Measurements from ENCODE around the gene LMCD1. TPM values are rescaled to one million over a fixed set of nuclear protein-coding genes. Genes with fewer than 3 reads are reported as not detected.

The LMCD1 gene
- total and polyA plus RNA-seq, 2 donors, result 7.8 to 34.7 TPM

DNA sequence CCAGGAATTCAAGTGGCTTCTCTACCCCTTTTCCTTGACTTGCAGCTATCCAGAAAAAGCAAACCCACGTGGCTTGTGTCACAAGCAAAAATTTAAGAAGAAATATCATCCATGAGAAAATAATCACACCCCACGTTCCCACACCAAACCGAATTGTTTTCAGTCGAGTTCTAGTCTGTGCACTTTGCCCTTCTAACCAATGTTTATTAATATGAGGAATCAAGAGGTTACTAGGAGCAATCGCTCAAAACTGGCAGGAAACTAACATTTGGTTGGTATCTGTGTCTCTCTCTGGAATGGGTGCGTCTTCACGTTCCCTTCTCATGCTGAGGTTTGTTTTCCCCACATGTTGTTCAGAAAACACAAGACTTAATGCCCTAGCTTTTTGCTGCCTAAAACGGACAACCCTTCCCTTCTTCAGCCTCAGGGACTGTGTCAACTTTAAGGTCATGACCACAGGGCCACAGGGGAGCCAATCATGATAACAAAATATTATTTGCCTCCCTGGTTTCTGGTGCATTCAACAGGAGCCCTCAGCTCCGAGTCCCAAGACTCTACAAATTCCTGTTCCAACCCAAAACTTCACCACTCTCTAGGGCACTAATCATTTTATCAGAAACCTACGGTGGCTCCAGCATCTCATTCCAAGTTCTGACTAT lies 41.4 kb upstream of the LMCD1 start:
- WGBS, result 90% methylated on average over 10 of the region's 10 CpGs
- H3K36me3 ChIP-seq (ENCODE audit: control insufficient read depth in 2 of 2, insufficient read depth in 2 of 2, low read length in 1 of 2), result no peaks in the 10 kb centered on the region
- H3K9me3 ChIP-seq (ENCODE audit: control insufficient read depth in 2 of 2, insufficient read depth in 1 of 2, low read length in 1 of 2), result no peaks in the 10 kb centered on the region
- no peaks in the 10 kb centered on the region for H3K4me1 ChIP-seq (ENCODE audit: control insufficient read depth in 2 of 2, insufficient read depth in 2 of 2, low read length in 2 of 2)
- no peak overlapping the region for H3K4me3 ChIP-seq (ENCODE audit: low read length in 2 of 2)
- H3K27me3 ChIP-seq (ENCODE audit: control insufficient read depth in 2 of 2, insufficient read depth in 1 of 2, low read length in 1 of 2), result no peaks in the 10 kb centered on the region
- H3K27ac ChIP-seq (ENCODE audit: low read depth in 1 of 2, low read length in 1 of 2), result no peak overlapping the region
- DNase-seq (ENCODE audit: low read depth in 6 of 9, low spot score in 9 of 9), result no peak

DNA sequence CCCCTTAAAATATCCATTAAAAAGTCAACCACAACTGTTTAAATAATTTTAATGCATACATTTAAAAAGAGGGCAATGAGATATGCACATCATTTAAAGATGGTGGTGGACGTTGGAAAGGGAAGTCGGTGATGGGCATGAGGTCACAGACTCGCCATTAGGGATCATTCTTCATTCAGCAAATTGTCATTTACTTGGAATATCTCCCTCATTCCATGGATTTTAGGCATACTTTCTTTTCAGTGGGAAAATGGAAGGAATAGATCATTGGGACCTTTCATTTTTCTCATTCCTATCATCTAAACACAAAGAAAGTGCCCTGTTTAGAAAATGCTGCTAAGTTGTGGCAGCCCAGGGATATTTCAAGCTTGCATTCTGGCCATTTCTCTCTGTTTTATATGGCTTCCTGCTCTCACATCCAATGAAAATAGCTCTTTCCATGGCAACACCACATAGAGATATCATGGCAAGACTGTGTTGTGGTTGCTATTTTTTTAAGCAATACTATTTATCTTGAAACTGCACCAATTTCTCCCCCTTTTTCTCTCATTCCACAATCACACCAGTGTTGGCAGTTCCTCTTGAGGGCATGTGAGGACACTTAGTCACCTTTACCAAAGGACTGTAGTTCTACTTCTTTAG lies 40.7 kb upstream of the LMCD1 start:
- H3K4me1 ChIP-seq (ENCODE audit: control insufficient read depth in 2 of 2, insufficient read depth in 2 of 2, low read length in 2 of 2), result no peaks in the 10 kb centered on the region
- no peak overlapping the region for H3K27ac ChIP-seq (ENCODE audit: low read depth in 1 of 2, low read length in 1 of 2)
- no peaks in the 10 kb centered on the region for H3K27me3 ChIP-seq (ENCODE audit: control insufficient read depth in 2 of 2, insufficient read depth in 1 of 2, low read length in 1 of 2)
- no peaks in the 10 kb centered on the region for H3K9me3 ChIP-seq (ENCODE audit: control insufficient read depth in 2 of 2, insufficient read depth in 1 of 2, low read length in 1 of 2)
- no peaks in the 10 kb centered on the region for H3K36me3 ChIP-seq (ENCODE audit: control insufficient read depth in 2 of 2, insufficient read depth in 2 of 2, low read length in 1 of 2)
- DNase-seq (ENCODE audit: low read depth in 6 of 9, low spot score in 9 of 9), result no peak
- no peak overlapping the region for H3K4me3 ChIP-seq (ENCODE audit: low read length in 2 of 2)
- 94% methylated on average over 3 of the region's 3 CpGs for WGBS

DNA sequence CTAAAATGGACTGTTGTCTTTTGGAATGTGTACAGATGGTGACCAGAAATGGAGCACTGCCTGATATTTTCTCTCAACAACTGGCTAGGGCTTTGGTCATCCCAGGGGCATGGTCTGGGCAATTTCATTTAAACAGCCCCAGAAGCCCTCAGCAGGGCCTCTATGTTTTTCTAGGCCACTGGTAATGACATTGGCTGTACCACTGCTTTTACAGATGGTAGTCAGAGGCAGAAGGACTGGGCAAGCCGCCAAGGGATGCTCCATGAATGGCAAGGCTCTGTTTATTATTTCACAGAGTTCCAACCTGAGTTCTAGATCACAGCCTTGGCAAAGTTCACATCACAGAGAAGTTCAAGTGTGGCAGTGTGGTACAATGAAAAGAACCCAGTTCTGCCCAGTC lies 37.0 kb upstream of the LMCD1 start:
- H3K4me3 ChIP-seq (ENCODE audit: low read length in 2 of 2), result no peak overlapping the region
- WGBS, result 88% methylated on average over 1 of the region's 1 CpG

DNA sequence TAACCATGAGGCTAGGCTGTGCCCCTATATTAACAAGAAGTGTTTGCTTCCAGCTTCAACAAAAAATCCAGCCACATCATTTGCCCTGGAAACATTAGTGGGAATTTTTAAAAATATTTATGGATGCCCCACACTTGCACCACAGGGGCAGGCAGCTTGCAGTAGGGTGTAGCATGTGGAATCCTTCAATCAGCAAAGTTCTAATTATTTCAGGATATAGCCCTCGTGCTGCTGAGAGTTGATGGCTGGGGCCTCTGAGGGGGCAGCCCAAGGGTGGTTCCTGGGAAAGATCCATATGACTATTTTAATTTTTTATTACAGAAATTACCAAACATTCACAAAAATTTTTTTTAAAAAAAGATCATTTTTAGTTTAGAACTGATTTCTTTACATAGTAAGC lies 35.1 kb upstream of the LMCD1 start:
- DNase-seq (ENCODE audit: low read depth in 6 of 9, low spot score in 9 of 9), result no peak

More for the DNA sequence above, 37.0 kb upstream of the LMCD1 start:
- Histone ChIP-seq H3K27ac (ENCODE audit: low read depth in 1 of 2, low read length in 1 of 2) (no peak overlapping the region), H3K9me3 (ENCODE audit: control insufficient read depth in 2 of 2, insufficient read depth in 1 of 2, low read length in 1 of 2) (no peaks in the 10 kb centered on the region), H3K27me3 (ENCODE audit: control insufficient read depth in 2 of 2, insufficient read depth in 1 of 2, low read length in 1 of 2) (no peaks in the 10 kb centered on the region), H3K36me3 (ENCODE audit: control insufficient read depth in 2 of 2, insufficient read depth in 2 of 2, low read length in 1 of 2) (no peaks in the 10 kb centered on the region), H3K4me1 (ENCODE audit: control insufficient read depth in 2 of 2, insufficient read depth in 2 of 2, low read length in 2 of 2) (no peaks in the 10 kb centered on the region)
- no peak for DNase-seq (ENCODE audit: low read depth in 6 of 9, low spot score in 9 of 9)

DNA sequence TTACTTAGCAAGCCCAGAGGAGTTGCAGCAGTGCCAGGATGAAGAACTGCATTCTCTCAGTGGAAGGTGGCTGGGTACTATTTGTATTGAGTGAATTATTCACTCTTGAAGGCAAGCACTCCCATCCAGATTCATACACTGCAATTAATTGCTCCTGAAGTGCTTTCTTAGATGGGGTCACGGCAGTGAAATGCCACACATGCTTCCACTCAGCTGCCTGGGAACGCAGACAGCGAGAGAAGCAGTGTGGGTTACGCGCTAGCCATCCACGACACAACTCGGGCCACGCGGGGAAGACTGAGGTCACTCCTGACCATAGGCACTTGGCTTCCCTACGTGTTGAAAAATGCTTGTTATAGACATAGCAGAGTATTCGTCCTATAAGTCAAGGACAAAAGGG lies 30.8 kb upstream of the LMCD1 start:
- no peaks in the 10 kb centered on the region for H3K36me3 ChIP-seq (ENCODE audit: control insufficient read depth in 2 of 2, insufficient read depth in 2 of 2, low read length in 1 of 2)
- no peak overlapping the region for H3K27ac ChIP-seq (ENCODE audit: low read depth in 1 of 2, low read length in 1 of 2)
- H3K4me1 ChIP-seq (ENCODE audit: control insufficient read depth in 2 of 2, insufficient read depth in 2 of 2, low read length in 2 of 2), result no peaks in the 10 kb centered on the region
- DNase-seq (ENCODE audit: low read depth in 6 of 9, low spot score in 9 of 9), result no peak
- WGBS, result 92% methylated on average over 11 of the region's 11 CpGs
- H3K9me3 ChIP-seq (ENCODE audit: control insufficient read depth in 2 of 2, insufficient read depth in 1 of 2, low read length in 1 of 2), result no peaks in the 10 kb centered on the region
- no peaks in the 10 kb centered on the region for H3K27me3 ChIP-seq (ENCODE audit: control insufficient read depth in 2 of 2, insufficient read depth in 1 of 2, low read length in 1 of 2)
- H3K4me3 ChIP-seq (ENCODE audit: low read length in 2 of 2), result no peak overlapping the region

More for the DNA sequence above, 35.1 kb upstream of the LMCD1 start:
- Histone ChIP-seq H3K27ac (ENCODE audit: low read depth in 1 of 2, low read length in 1 of 2) (no peak overlapping the region), H3K4me1 (ENCODE audit: control insufficient read depth in 2 of 2, insufficient read depth in 2 of 2, low read length in 2 of 2) (no peaks in the 10 kb centered on the region), H3K4me3 (ENCODE audit: low read length in 2 of 2) (no peak overlapping the region), H3K36me3 (ENCODE audit: control insufficient read depth in 2 of 2, insufficient read depth in 2 of 2, low read length in 1 of 2) (no peaks in the 10 kb centered on the region), H3K27me3 (ENCODE audit: control insufficient read depth in 2 of 2, insufficient read depth in 1 of 2, low read length in 1 of 2) (no peaks in the 10 kb centered on the region), H3K9me3 (ENCODE audit: control insufficient read depth in 2 of 2, insufficient read depth in 1 of 2, low read length in 1 of 2) (no peaks in the 10 kb centered on the region)
- 69% methylated on average over 1 of the region's 1 CpG for WGBS

DNA sequence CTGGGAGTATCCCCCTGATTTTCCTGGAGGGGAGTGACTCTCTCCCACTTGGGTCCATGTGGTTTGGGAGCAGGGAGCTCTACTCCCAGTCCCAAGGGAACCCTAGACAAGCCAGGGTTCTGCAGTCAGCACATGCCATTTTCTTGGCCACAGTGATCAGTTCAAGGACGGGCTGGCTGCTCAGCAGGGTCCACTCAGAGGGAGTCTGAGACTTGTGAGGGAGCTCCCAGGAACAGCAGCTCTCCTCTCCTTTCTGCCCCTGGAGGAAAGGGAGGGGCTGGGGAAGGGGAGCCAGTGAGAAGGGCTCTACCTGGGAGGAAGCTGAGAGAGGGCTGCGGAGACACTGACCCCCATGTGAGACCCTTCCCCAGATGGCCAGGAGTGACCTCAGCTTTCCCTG lies 29.1 kb upstream of the LMCD1 start:
- no peak overlapping the region for H3K4me3 ChIP-seq (ENCODE audit: low read length in 2 of 2)
- H3K27me3 ChIP-seq (ENCODE audit: control insufficient read depth in 2 of 2, insufficient read depth in 1 of 2, low read length in 1 of 2), result no peaks in the 10 kb centered on the region
- no peaks in the 10 kb centered on the region for H3K4me1 ChIP-seq (ENCODE audit: control insufficient read depth in 2 of 2, insufficient read depth in 2 of 2, low read length in 2 of 2)
- H3K27ac ChIP-seq (ENCODE audit: low read depth in 1 of 2, low read length in 1 of 2), result no peak overlapping the region
- H3K9me3 ChIP-seq (ENCODE audit: control insufficient read depth in 2 of 2, insufficient read depth in 1 of 2, low read length in 1 of 2), result no peaks in the 10 kb centered on the region
- no peaks in the 10 kb centered on the region for H3K36me3 ChIP-seq (ENCODE audit: control insufficient read depth in 2 of 2, insufficient read depth in 2 of 2, low read length in 1 of 2)
- DNase-seq (ENCODE audit: low read depth in 6 of 9, low spot score in 9 of 9), result no peak
- WGBS, result 94% methylated on average over 2 of the region's 2 CpGs

DNA sequence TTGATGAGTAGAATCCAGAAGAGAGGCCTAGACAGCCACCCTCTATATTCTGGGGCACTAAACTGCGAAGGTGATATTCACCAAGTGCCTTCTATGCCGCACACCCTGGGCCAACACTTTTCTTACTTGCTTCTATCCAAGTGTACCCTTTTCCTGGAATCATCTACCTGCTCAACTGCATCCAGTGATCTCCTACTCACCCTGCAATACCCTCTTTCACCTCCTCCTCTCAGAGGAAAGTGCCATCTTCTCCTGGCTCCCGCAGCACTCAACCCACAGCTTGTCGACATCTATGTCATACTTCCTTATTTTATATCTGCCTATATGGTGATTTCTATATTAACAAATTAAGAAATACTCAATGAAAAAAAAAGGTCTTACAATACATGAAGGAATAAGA lies 28.6 kb upstream of the LMCD1 start:
- 94% methylated on average over 4 of the region's 4 CpGs for WGBS
- no peaks in the 10 kb centered on the region for H3K4me1 ChIP-seq (ENCODE audit: control insufficient read depth in 2 of 2, insufficient read depth in 2 of 2, low read length in 2 of 2)
- no peaks in the 10 kb centered on the region for H3K36me3 ChIP-seq (ENCODE audit: control insufficient read depth in 2 of 2, insufficient read depth in 2 of 2, low read length in 1 of 2)
- DNase-seq (ENCODE audit: low read depth in 6 of 9, low spot score in 9 of 9), result no peak
- no peaks in the 10 kb centered on the region for H3K27me3 ChIP-seq (ENCODE audit: control insufficient read depth in 2 of 2, insufficient read depth in 1 of 2, low read length in 1 of 2)
- no peak overlapping the region for H3K4me3 ChIP-seq (ENCODE audit: low read length in 2 of 2)
- no peaks in the 10 kb centered on the region for H3K9me3 ChIP-seq (ENCODE audit: control insufficient read depth in 2 of 2, insufficient read depth in 1 of 2, low read length in 1 of 2)
- no peak overlapping the region for H3K27ac ChIP-seq (ENCODE audit: low read depth in 1 of 2, low read length in 1 of 2)

DNA sequence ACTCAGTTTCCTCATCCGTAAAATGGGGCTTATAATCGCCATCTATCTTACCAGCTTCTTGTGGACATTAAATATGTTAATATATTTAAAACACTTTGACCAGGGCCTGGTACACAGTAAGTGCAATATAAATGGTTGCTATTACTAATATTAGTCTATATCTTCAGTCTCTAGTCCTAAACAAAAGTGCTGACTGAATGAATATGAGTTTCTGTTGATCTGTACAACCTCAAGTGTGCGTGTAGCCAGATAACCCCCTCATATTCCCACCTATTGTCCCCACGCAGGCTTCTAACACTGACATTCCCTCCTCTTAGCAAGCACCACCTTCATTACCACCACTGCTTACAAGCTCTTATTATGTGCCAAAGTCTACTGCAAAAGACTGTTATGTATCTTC lies 27.6 kb upstream of the LMCD1 start:
- Histone ChIP-seq H3K27ac (ENCODE audit: low read depth in 1 of 2, low read length in 1 of 2) (no peak overlapping the region), H3K9me3 (ENCODE audit: control insufficient read depth in 2 of 2, insufficient read depth in 1 of 2, low read length in 1 of 2) (no peaks in the 10 kb centered on the region), H3K27me3 (ENCODE audit: control insufficient read depth in 2 of 2, insufficient read depth in 1 of 2, low read length in 1 of 2) (no peaks in the 10 kb centered on the region), H3K36me3 (ENCODE audit: control insufficient read depth in 2 of 2, insufficient read depth in 2 of 2, low read length in 1 of 2) (no peaks in the 10 kb centered on the region), H3K4me1 (ENCODE audit: control insufficient read depth in 2 of 2, insufficient read depth in 2 of 2, low read length in 2 of 2) (no peaks in the 10 kb centered on the region), H3K4me3 (ENCODE audit: low read length in 2 of 2) (no peak overlapping the region)
- WGBS, result 73% methylated on average over 4 of the region's 4 CpGs
- DNase-seq (ENCODE audit: low read depth in 6 of 9, low spot score in 9 of 9), result no peak

DNA sequence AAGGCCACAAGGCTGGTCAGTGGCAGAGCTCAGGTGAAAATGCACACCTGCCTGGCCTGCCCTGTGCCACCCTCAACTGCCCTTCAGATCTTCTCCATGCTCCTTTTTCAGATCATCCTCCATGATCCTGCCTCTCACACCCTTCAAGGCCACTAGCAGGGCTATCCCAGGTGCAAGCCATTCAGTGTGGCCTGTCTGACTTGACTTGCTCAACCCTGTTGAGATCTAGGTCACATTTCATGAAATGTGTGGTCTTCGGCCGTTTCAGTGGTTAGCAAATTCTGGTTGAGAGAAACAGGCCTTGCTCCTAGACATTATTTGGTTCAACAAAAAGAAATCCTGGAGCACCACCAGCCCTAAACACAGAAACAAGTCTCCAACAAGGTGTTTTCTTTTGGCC lies 26.6 kb upstream of the LMCD1 start:
- Histone ChIP-seq H3K9me3 (ENCODE audit: control insufficient read depth in 2 of 2, insufficient read depth in 1 of 2, low read length in 1 of 2) (no peaks in the 10 kb centered on the region), H3K36me3 (ENCODE audit: control insufficient read depth in 2 of 2, insufficient read depth in 2 of 2, low read length in 1 of 2) (no peaks in the 10 kb centered on the region), H3K4me3 (ENCODE audit: low read length in 2 of 2) (no peak overlapping the region), H3K27me3 (ENCODE audit: control insufficient read depth in 2 of 2, insufficient read depth in 1 of 2, low read length in 1 of 2) (no peaks in the 10 kb centered on the region), H3K4me1 (ENCODE audit: control insufficient read depth in 2 of 2, insufficient read depth in 2 of 2, low read length in 2 of 2) (no peaks in the 10 kb centered on the region), H3K27ac (ENCODE audit: low read depth in 1 of 2, low read length in 1 of 2) (no peak overlapping the region)
- WGBS, result 94% methylated on average over 2 of the region's 2 CpGs
- DNase-seq (ENCODE audit: low read depth in 6 of 9, low spot score in 9 of 9), result no peak

All from thymus (tissue), 11 donors.